Measurements from ENCODE around the gene VASN.
"Not testable (repeated sequence)": the region's sequence is repeated elsewhere in the genome, so short reads cannot be mapped to it uniquely, and the experiment has no call there.

VASN gene

DNA sequence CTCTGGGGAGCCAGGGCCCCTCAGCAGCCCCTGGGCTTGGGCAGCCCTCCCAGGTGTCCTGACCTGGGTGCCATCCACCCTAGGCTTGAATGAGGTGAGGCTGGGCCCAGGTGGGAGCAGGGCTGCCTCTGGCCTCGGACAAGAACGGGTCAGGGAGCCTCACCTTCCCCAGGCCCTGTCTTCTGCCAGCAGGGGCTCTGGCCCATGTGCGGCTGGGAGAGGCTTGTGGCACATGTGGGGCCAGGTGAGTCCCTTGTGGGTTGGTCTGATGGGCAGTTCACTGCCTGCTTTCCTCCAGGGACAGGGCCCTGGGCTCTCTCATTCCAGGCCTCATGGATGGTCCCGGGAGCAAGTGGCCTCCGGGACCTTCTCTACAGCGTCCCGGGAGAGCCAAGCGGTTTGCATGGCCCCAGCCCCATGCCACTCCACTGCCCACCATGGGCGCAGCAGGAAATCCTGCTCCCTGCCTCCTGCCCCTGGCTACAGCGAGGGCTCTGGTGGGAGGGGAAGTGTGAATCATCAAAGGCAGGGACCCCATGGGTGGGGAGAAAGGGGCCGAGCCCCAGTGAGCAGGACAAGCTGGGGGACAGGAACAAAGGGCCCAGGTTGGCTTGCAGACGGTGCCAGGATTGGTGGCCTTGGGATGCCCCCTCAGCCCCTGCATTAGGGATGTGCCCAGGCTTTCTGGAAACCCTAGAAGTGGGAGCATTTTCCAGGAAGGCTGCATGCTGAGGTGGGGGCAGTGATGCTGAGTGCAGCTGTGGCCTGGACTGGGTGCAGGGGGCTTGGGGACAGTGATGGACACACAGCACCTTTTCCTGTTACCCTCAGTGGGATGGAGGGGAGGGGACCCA, 12.2 kb downstream of the VASN start:
- DNase-seq (ENCODE audit: low spot score) (no peak), FAIRE-seq (no peak)

DNA sequence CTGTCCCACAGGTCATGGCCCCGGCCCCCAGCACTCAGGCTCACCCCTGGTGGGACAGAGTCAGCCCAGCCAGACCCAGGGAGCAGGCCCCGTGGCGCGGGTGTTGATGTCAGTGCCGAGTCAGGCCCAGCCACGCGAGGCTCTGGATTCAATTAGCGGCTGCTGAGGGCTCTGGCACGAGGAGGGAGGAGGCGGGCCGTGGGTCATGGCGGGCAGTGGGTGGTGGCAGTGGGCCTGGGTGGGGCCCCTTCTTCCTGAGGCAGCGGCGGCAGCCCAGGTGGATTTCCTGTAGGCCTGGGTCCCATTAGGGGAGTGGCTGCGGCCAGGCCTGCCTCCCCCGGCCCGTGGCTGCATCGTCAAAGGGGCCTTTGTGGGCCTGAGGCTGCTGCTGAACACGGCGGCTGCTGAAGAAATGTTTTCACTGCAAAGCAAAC, 12.9 kb downstream of the VASN start:
- no peak for FAIRE-seq

DNA sequence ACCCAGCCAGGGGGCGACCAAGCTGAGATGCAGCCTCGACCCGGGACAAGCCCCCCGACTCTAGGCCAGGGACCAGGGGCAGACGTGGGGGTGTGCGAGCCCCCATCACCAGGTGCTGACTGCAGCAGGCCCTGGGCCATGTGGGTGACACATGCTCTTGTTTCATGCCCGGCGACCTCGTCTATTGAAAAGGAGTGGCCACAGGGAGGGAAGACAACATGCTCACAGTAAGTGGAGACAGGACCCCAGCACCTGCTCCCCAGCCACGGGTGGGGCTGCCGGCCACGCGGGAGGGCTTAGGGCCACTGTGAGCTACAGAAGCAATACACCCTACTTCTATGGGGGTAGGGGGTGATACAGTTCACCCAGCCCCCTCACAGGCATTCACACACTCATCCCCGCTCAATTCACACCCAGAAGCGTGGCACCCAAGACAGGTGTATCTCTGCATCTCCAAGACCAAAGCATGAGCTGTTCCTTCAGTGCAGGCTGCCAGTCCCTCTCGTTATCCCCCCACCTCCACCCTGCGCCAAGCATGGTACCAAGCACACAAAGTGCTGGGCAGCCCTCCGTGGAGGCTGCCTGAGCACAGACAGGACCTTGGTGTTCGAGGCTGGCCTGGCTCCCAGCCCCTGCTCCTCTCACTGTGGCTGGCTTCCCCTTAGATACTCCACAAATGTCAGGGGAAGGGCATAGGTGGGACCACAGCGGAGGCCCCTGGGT, 13.6 kb downstream of the VASN start:
- DNase-seq (ENCODE audit: low spot score) (no peak), FAIRE-seq (peak; percentile 59)

More for the DNA sequence above, 12.9 kb downstream of the VASN start:
- no peak for DNase-seq (ENCODE audit: low spot score)

DNA sequence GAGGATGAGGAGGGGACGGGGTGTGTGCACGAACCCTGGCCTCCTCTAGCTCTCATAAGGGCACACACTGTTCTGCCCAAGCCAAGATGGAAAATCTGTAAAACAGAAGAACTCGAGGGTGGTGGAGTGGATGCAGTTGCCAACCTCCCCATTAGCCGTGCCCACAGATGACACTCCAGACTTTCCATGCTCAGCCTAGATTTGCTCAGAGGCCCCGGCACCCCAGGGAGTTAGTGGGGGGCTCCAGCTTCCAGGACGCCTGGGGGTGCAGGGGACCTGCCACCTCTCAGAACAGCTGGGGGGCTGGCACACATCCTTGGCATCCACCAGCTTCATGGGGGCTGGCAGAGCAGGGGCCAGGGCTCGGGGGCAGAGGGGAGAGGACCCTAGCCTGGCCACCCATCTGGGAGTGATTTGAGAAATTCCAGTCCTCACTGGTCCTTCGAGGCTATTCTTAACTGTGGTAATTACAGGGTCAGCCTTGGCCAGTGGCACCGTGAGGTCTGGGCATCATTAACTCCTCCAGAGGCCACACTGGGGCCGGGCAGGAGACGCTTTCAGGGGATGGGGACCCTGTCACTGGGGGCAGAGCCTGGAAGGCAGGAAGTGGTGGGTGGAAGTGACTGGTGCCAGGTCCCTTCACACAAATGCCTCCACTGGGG, 14.3 kb downstream of the VASN start:
- DNase-seq (ENCODE audit: low spot score) (no peak), FAIRE-seq (no peak)

DNA sequence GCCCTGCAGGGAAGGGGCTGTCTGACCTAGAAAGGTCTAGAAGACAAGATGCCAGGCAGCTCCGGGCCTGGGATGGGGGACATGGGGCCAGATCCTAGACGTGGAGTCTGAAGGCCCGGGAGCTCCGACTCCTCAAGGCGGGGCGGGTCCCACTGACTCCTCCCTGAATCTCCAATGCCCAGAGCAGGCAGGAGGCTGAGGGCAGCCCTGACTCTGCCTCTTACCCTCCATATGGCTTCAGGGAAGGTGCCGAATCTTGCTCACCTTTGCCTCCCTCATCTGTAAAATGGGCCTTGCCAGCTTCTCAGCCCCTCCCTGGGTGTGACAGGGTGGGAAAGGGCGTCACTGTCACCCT, 14.8 kb downstream of the VASN start:
- DNase-seq (ENCODE audit: low spot score) (no peak), FAIRE-seq (no peak)

DNA sequence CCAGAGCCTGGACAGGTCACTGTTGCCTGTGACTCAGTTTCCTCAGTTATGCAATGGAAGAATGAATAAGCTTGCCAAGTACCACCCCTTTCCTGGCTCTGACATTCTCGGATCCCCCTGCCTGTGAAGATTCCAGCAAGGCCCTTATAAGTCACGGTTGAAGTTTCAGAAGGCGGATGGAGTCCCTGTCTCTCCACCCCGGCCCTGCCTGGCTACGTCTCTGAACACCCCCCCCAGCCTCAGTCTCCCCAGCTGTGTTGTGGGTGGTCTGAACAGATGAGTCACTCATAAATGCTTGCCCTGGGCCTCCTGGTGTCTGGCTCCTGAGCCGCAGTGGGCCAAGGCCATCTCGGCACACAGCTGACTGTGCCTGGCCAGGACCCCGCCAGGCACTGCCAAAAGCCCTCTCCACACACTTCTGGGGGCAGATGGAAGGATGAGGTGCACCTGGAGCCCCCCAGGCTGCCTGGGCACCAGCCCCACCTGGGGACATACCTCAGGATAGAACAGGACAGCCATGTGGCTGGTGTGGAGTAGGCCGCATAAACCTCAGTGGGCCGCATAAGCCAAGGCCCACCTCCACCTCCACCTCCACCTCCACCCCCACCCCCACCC, 15.4 kb downstream of the VASN start:
- FAIRE-seq (no peak), DNase-seq (ENCODE audit: low spot score) (no peak)

DNA sequence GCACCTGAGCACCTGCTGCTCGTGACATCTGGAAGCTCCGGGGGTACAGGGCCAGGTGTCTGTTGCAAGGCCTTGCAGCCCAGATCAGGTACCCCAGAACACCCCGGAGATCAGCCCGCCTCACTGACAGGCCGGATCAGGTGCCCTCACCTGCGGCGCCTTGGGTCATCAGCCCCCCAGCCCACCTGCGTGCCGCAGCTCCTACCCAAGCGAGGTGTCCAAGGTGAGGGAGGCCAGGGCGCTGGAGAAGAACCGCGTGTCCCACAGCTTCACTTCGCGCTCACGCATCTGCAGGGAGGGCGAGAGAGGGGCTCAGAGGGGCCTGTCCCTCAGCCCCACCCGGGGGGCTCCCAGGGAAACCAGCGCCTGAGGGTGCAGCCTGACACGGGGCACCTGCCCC, 16.1 kb downstream of the VASN start:
- DNase-seq (ENCODE audit: low spot score) (no peak), FAIRE-seq (no peak)

DNA sequence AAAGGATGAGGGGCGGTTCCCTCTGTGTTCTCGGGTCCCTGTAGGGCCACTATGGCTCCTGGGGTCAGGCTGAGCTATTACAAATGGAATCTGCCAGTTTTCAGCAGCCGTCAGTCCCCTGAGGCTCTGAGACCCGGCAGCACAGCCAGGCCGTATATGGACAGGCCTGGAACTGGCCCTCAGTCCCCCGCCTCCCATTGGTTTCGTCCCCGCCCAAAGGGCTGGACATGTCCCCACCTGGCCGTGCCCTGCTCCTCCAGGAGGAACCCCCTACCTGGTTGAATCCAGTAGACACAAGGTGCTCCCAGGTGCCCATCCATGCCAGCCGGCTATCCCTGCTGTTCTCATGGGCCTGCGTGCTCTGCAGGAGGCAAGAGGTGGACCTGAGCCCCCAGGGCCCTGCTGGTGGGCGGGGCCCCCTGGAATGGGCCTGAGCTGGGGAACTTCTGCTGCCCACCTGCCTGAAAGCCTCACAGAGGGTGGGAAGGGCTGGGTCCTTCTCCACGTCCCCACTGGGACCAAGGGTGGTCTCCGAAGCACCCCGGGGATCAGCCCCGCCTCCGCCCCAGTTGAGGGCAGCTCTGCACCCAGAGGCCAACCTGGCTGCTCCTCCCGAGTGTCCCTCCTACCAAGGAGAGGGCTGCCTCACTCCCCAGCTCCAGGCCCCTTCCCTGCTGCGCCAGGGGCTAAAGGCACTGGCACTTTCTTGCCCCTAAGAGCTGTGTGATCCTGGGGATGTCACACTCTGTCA, 16.8 kb downstream of the VASN start:
- DNase-seq (ENCODE audit: low spot score) (no peak), FAIRE-seq (no peak)

DNA sequence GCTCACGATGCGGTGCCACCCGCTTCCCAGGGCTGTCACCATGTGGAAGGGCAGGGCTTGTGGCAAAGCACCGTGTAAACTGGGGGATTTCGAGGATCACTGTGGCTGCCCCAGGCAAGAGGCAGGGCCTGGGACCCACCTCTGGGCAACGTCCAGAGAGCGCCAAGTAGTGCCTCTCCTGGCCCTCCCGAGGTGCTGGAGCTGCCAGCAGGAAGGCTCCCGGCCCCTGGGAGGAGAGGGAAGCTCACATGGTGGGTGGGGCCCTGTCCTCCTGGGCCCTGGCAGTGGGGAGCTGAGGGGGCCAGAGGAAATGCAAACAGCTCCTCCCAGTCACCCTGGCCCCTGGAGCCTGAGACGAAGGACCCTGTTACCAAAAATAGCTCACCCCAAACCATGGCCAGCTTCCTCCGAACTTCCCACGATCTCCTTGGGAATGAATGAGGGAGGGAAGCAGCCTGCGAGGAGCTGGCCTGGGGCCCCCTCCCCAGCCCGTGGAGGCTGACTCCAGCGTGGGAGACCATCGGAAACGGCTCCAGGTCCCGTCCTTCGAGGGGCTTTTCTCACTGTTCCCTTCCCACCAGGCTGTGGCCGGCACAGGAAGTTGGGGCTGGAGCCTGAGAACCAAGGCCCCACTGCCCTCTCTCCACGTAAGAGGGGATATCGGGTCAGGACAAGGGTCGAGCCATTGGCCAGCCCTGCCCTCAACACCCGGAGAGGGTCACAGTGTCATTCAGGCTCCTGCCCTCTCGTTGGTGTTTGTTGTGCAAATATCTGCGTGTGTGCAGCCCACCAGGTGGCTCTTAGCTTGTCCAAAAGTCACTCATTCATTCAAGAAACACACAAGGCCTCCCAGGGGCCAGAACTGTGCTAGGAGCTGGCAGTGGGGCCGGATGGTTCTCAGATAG, 17.7 kb downstream of the VASN start:
- no peak for DNase-seq (ENCODE audit: low spot score)
- FAIRE-seq, result no peak

DNA sequence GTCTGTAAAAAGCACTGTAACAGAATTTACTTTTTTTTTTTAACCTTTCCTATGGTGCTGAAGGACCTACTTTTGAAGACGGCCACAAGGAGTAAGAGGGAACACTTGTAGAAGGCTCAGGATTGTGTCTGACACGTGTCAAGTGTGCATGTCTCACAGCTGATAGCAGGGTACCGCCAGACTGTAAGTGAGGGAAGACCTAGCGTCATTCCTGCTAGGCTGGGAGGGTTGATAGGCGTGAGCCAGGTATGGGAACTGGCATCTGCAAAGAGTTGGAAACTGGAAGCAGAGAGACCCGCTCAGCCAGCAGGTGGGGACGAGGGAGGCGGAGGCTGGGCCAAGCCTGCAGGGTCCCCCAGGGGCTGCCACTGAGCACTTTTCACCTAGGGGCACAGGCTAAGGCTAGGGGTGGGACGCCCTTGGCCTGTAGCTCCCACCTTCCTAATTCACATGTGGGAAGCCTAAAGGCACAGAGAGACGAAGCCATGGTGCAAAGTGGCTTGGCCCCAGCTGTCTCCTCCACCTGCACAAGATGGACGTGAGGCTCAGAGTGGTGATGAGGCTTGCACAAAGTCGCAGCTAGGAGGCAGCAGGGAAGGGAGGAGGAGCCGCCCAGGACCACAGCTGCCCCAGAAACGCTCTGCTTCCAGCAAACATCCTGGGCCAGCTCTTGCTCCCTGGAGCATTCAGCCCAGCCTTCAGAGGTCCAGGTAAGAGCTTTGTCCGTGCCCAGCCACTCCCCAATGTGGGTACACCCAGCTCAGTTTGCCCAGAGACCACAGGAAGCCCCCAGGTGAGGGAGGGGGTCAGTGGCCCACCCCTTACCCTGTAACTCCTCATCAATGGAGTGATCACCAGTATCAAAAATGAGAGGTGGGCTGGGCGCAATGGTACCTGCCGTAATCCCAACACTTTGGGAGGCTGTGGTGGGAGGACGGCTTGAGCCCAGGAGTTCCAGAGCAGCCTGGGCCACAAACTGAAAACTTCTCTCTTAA, 18.9 kb downstream of the VASN start:
- no peak for FAIRE-seq

DNA sequence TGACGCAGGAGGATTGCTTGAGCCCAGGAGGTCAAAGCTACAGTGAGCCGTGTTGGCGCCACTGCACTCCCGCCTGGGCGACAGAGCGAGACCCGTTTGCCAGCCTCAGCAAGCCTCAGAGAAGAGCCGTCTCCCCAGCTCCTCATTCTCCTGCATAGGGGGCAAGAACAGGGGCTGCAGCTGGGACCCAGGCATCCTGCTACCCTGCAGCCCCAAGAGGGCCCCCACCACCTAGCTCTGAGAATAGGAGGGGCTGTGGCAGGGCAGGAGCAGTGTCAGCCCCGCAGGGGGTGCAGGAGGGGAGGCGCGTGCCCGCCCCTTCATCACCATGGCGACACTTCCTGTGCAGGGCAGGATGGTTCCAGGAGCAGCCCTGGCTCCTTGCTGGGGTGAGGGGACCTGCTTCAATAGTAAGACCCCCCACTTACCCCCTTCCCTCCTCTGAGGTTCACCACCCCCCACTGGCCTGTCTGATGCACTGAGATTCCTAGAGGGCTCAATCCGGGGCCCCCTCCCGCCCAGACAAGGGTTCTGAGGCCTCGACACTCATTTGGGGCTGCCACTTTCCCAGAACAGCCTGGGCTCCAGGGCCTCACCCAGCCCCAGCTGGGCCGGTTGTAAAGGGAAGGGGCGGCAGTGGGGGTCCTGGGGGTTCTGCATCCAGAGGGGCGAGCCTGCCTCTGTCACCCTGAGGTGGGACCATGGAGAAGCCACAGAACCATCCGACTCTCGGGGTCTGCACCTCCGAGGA, 20.2 kb downstream of the VASN start:
- FAIRE-seq (no peak), DNase-seq (ENCODE audit: low spot score) (peak; percentile 50)

More for the DNA sequence above, 18.9 kb downstream of the VASN start:
- DNase-seq (ENCODE audit: low spot score), result no peak

DNA sequence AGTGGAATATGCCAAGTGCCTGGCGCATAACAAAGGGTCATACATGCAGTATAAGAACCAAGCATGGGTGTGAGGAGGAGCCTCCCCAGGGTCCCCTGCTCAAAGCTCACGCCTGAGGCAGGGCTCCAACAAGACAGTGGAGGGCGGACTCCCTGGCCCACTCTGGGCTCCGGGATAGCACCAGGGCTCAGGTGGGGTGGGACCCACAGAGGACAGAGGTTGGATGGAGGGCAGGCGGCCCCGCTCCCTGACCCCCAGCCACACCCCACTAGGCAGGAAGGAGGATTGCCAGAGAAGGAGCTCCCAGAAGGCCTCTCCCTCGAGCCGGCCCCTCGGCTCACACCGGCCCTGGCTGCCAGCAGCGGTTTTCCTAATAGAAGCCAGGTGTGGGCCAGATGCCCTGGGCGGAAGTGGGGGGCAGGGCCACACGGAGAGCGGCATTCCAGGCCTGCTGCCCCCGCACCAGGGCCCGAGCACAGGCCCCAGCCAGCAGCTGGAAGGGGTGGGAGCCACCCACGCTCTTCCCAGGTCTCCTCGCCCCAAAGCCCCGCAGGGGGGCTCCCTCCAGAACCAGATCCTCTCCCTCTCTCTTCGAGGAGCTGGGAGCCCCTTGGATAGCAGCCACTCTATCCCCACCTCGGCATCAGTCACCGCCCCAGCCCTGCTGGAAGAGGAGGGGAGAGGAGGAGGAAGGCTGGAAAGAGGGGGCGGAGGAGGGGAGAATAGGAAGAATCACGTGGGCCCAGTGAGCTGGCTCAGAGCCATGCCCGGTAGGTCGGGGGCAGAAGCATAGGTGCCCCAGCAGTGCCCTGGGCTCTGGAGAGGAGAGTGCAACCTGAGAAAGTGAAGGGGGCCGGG, 21.0 kb downstream of the VASN start:
- DNase-seq (ENCODE audit: low spot score), result peak; percentile 92
- FAIRE-seq, result no peak

DNA sequence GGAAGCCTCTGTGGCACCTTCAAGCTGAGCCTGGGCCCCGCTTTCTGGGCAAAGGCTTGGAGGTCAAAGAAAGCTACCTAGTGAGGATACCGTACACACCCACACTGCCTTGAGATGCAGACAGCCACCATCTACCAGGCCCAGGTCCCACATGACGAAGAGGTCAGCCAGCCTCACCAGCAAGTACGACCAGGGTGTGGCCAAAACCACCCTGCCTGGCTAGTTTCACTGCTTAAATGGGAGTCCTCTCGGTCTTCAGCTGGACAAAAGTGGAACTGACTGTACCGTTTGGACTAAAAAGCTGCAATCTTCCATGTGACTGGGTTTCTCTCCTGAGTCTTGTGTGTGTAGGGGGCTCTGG, 21.6 kb downstream of the VASN start:
- peak; percentile 74 for FAIRE-seq
- DNase-seq (ENCODE audit: low spot score), result no peak

DNA sequence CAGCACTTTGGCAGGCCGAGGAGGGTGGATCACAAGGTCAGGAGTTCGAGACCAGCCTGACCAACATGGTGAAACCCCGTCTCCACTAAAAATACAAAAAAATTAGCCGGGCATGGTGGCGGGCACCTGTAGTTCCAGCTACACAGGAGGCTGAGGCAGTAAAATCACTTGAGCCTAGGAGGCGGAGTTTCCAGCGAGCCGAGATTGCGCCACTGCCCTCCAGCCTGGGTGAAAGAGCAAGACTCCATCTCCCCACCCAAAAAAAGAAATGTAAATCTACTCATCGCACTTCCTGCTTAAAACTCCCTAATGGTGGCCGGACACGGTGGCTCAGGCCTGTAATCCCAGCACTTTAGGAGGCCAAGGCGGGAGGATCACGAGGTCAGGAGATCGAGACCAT, 22.2 kb downstream of the VASN start:
- not testable (repeated sequence) for FAIRE-seq; DNase-seq (ENCODE audit: low spot score)

DNA sequence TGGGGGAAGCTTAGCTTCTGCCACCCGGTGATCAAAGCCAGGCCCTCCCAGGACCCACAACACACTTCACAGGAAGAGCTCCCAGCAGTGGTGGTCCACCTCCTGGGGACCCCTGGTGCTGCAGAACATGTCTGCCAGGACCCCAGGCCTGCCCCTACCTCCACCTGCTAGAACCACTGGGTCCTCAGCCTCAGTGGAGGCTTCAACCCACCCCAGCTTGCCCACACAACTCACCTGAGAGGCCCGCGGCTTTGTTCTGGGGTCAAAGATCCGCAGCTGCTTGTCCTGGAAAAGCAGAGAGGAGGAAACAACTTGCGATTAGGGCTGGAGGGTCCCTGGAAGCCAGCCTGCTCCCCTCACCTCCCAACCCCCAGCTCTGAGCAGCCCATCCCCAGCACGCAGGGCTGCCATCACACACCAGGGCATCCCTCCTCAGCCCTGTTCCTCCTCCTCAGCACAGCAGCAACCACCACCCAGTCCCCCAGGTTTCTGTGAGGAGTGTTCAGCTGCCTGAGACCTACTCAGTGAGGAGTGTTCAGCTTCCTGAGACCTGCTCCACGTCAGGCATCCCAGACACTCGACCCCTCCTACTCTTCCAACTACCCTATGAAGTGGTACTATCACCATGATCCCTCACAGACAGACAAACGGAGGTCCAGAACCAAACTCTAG, 23.5 kb downstream of the VASN start:
- DNase-seq (ENCODE audit: low spot score) (no peak), FAIRE-seq (no peak)

DNA sequence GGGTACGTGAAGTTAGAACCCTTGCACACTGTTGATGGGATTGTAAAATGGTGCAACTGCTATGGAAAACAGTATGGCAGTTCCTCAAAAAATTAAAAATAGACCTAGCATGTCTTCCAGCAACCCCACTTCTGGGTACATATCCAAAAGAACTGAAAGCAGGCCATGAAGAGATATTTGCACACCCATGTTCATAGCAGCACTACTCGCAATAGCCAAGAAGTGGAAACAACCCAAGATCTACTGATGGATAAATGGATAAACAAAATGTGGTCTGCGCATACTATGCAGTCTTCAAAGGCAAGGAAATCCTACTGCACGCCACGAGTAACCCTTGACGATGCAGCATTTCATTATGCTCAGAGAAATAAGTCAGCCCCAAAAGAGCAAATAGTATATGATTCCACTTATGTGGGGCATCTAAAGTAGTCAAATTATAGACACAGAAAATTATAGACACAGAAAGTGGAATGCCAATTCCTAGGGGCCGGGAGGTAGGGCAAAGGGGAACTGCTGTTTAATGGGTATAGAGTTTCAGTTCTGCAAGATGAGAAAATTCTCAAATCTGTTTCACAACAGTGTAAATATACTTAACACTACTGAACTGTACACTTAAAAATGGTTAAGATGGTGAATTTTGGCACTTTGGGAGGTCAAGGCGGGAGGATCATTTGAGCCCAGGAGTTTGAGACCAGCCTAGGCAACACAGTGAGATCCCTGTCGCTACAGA, 27.5 kb downstream of the VASN start:
- FAIRE-seq (no peak), DNase-seq (ENCODE audit: low spot score) (no peak)

All from urothelium cell line (cell line).